Astrocyte (in vitro differentiated cells and primary cell): ENCODE results near the gene FZR1.

Experiments
- EZH2 ChIP-seq: IDR thresholded peaks from 2 replicates; pipeline ENCODE4 v1.6.1; 2012; ENCODE audit warnings: mild to moderate bottlenecking, low read length, inconsistent platforms; ENCODE audit not compliant: insufficient read depth
- TF ChIP-seq, protein P1 (sequence below): IDR thresholded peaks from 2 replicates; pipeline ENCODE4 v1.5.1; 2011; ENCODE audit warnings: low read depth, mild to moderate bottlenecking, inconsistent platforms, low read length, moderate library complexity; ENCODE audit not compliant: insufficient read depth

DNA sequence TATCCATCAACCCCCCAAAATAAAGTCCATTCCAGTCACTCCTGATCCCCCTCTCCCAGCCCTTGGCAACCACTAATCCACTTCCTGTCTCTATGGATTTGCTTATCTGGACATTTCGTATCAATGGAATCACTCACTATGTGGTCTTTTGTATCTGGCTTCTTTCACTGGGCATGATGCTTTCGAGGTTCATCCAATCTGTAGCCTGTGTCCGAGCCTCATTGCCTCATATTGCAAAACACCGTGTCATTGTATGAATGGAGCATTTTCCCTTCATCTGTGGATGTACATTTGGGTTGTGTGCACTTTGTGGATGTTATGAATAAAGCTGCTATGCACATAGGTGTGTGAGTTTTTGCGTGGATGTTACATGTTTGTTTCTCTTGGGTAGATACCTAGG is 1.4 kb upstream of the FZR1 start:
- TF ChIP-seq, protein P1, sequence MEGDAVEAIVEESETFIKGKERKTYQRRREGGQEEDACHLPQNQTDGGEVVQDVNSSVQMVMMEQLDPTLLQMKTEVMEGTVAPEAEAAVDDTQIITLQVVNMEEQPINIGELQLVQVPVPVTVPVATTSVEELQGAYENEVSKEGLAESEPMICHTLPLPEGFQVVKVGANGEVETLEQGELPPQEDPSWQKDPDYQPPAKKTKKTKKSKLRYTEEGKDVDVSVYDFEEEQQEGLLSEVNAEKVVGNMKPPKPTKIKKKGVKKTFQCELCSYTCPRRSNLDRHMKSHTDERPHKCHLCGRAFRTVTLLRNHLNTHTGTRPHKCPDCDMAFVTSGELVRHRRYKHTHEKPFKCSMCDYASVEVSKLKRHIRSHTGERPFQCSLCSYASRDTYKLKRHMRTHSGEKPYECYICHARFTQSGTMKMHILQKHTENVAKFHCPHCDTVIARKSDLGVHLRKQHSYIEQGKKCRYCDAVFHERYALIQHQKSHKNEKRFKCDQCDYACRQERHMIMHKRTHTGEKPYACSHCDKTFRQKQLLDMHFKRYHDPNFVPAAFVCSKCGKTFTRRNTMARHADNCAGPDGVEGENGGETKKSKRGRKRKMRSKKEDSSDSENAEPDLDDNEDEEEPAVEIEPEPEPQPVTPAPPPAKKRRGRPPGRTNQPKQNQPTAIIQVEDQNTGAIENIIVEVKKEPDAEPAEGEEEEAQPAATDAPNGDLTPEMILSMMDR: no peak
- no peak for TF ChIP-seq EZH2
